K562 (cell line): Measurements from ENCODE around the gene STING1. TPM values are rescaled to one million over a fixed set of nuclear protein-coding genes. Genes with fewer than 3 reads are reported as not detected.

Experiments used
- AFF1 ChIP-seq, 2 experiments: fragments of 450-650 bp; IDR thresholded peaks; 2 replicates each; pipeline ENCODE4 v1.6.1; 2018; ENCODE audit warnings: mild to moderate bottlenecking in 2 of 2, low read depth in 1 of 2; ENCODE audit not compliant: partially characterized antibody in 2 of 2
- ATF3 ChIP-seq, 2 experiments: fragments of 450-650 bp in 1 of 2; sonication (generic) in 1 of 2; formaldehyde crosslinking in 1 of 2; IDR thresholded peaks in 1 of 2; conservative IDR thresholded peaks in 1 of 2; 2 replicates each; pipeline versions ENCODE4 v1.6.1 to v1.8.1; 2016 to 2023; ENCODE audit warnings: mild to moderate bottlenecking in 2 of 2, moderate library complexity in 2 of 2, inconsistent platforms in 1 of 2, missing genetic modification reagents in 1 of 2
- CBX3 ChIP-seq, 2 experiments: IDR thresholded peaks; 1 replicate in 1 of 2; 2 replicates in 1 of 2; pipeline ENCODE4 v1.6.1; 2012; ENCODE audit warnings: inconsistent platforms in 2 of 2, low read length in 2 of 2, borderline replicate concordance in 1 of 2, control low read depth in 1 of 2
- CTBP1 ChIP-seq: fragments of 450-650 bp; IDR thresholded peaks from 2 replicates; pipeline ENCODE4 v1.6.1; 2016; ENCODE audit warnings: borderline replicate concordance
- ELF1 ChIP-seq: fragments of 200-800 bp; sonication (Bioruptor generic); IDR thresholded peaks from 2 replicates; pipeline ENCODE4 v1.6.1; 2016; ENCODE audit warnings: missing genetic modification characterization, missing compliant biosample characterization
- FOSL1 ChIP-seq: fragments of 200-800 bp; sonication (Bioruptor generic); conservative IDR thresholded peaks from 2 replicates; pipeline ENCODE4 v1.6.1; 2016; ENCODE audit warnings: missing genetic modification characterization, missing compliant biosample characterization
- JUND ChIP-seq, 2 experiments: IDR thresholded peaks; 2 replicates in 1 of 2; 3 replicates in 1 of 2; pipeline ENCODE4 v1.6.1; 2011; ENCODE audit warnings: borderline replicate concordance in 2 of 2, low read depth in 2 of 2, low read length in 2 of 2, improper control_type of control experiment in 1 of 2, missing biosample characterization in 1 of 2, missing genetic modification characterization in 1 of 2, missing genetic modification reagents in 1 of 2
- MAFG ChIP-seq: fragments of 450-650 bp; conservative IDR thresholded peaks from 2 replicates; pipeline ENCODE4 v1.6.1; 2016; ENCODE audit warnings: missing genetic modification characterization, missing compliant biosample characterization
- NR0B1 ChIP-seq: fragments of 450-650 bp; IDR thresholded peaks from one replicate; pipeline ENCODE4 v1.6.1; 2018; ENCODE audit warnings: mild to moderate bottlenecking, moderate library complexity; ENCODE audit not compliant: partially characterized antibody
- RBM14 ChIP-seq: fragments of 200-400 bp; formaldehyde crosslinking; IDR thresholded peaks from 2 replicates; pipeline ENCODE4 v1.6.1; 2018; ENCODE audit warnings: low read depth, mild to moderate bottlenecking, low read length, moderate library complexity, borderline replicate concordance; ENCODE audit not compliant: insufficient read depth
- TAF1 ChIP-seq: IDR thresholded peaks from 2 replicates; pipeline ENCODE4 v1.6.1; 2011; ENCODE audit warnings: mild to moderate bottlenecking, low read length, moderate library complexity; ENCODE audit not compliant: insufficient read depth, control insufficient read depth, severe bottlenecking; ENCODE audit errors: extremely low read depth
- ZNF124 ChIP-seq: sonication (generic); formaldehyde crosslinking; IDR thresholded peaks from 2 replicates; pipeline ENCODE4 v1.8.1; 2022; ENCODE audit warnings: missing genetic modification reagents
- ZNF232 ChIP-seq: sonication (generic); formaldehyde crosslinking; IDR thresholded peaks from 2 replicates; pipeline ENCODE4 v1.8.0; 2022; ENCODE audit warnings: mild to moderate bottlenecking, missing genetic modification reagents
- ZNF764 ChIP-seq: fragments of 250-450 bp; sonication (Bioruptor Pico); IDR thresholded peaks from 2 replicates; pipeline ENCODE4 v1.4.0; 2020; ENCODE audit warnings: low read depth, mild to moderate bottlenecking, moderate library complexity
- polyA plus RNA-seq, 8 experiments: library from polyadenylated mRNA; depleted of rRNA in 4 of 8; stranded (reverse) in 5 of 8; unstranded in 3 of 8; fragments of >200 nt; fragmentation: Nextera tagmentation in 2 of 8; fragmentation: Illumina TruSeq in 1 of 8; extraction: Ambion mirVana in 2 of 8; extraction: Trizol in 1 of 8; gene quantifications; 2 replicates each; pipeline versions ENCODE4 v1.2.1 to v1.2.3, GENCODE V29; 2011 to 2014; ENCODE audit warnings: inconsistent platforms in 1 of 8, missing spikeins in 1 of 8
- total RNA-seq, 7 experiments: library from RNA; depleted of rRNA in 6 of 7; stranded (reverse); fragments of >200 nt in 6 of 7; fragmentation: Illumina TruSeq in 2 of 7; extraction: Trizol in 2 of 7; gene quantifications; 2 replicates each; pipeline versions ENCODE4 v1.2.1 to v1.2.3, GENCODE V29; 2011 to 2021; ENCODE audit warnings: low replicate concordance in 1 of 7
- TF ChIP-seq, protein P1 (sequence below): fragments of 250-450 bp; sonication (Bioruptor Pico); IDR thresholded peaks from 2 replicates; pipeline ENCODE4 v1.5.0; 2021
- TF ChIP-seq, protein P2 (sequence below): sonication (generic); IDR thresholded peaks from 2 replicates; pipeline ENCODE4 v1.6.1; 2016

Gene STING1
- total and polyA plus RNA-seq, 9 of the 15 experiments (the other 6 are each of a cell fraction or from before 2014, with no cell fraction given), result 20.8 to 69.1 (median 44.7) TPM

DNA sequence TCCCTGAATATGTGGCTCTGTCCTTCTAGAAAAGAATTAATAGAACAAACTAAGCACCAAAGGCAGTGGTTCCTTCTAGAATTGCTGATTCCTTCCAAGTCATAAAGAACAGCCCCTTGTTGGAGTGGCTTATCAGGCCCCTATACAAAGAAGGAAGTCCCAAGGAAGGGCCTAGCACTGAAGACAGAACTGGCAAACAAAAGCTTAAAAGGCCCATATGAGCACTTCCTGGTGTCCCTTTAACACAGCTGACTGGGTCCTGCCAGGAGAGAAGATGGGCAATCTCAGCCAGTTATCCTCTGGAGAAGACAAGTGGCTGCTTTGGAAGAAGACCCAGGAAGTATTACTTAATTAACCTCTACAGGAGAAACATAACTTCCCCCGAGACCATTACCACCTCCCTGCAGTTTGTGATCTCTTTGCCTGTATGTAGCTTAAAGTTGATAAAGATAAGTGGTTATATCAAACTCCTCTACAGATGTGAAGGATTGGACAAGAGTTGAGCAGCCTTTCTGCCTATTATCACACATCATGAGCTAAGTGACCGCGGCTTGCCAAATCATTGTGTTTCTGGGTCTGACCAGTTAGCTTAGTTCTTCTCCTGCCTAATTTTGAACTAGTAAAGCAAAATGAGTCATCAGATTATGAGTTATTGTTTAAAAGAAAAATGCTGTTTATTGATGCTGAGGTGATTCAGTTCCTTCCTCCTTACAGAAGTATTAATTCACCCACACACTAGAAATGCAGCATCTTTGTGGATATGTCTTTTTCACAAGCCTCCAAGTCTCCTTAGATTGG, 13.3 kb upstream of the STING1 start (continued):
- peak; percentile 60 for TF ChIP-seq MAFG (tag)
- TF ChIP-seq TAF1, result no peak
- TF ChIP-seq ELF1 (tag), result peak; percentile 81
- TF ChIP-seq, protein P1, sequence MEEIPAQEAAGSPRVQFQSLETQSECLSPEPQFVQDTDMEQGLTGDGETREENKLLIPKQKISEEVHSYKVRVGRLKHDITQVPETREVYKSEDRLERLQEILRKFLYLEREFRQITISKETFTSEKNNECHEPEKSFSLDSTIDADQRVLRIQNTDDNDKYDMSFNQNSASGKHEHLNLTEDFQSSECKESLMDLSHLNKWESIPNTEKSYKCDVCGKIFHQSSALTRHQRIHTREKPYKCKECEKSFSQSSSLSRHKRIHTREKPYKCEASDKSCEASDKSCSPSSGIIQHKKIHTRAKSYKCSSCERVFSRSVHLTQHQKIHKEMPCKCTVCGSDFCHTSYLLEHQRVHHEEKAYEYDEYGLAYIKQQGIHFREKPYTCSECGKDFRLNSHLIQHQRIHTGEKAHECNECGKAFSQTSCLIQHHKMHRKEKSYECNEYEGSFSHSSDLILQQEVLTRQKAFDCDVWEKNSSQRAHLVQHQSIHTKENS, result no peak
- 0 out of 2 replicates have a peak, but pooled peaks have one; percentile 28 for TF ChIP-seq CTBP1
- peak; percentile 65 for TF ChIP-seq ATF3 (IDR thresholded peaks at IDR 0.05)
- TF ChIP-seq ATF3 (CRISPR knock-in tag; conservative IDR thresholded peaks at IDR 0.05), result no peak
- TF ChIP-seq, protein P2, sequence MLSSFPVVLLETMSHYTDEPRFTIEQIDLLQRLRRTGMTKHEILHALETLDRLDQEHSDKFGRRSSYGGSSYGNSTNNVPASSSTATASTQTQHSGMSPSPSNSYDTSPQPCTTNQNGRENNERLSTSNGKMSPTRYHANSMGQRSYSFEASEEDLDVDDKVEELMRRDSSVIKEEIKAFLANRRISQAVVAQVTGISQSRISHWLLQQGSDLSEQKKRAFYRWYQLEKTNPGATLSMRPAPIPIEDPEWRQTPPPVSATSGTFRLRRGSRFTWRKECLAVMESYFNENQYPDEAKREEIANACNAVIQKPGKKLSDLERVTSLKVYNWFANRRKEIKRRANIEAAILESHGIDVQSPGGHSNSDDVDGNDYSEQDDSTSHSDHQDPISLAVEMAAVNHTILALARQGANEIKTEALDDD, result peak; percentile 99
- TF ChIP-seq ZNF124 (CRISPR knock-in tag), result no peak
- TF ChIP-seq JUND (IDR thresholded peaks at IDR 0.05; ENCODE audit: borderline replicate concordance, low read depth, low read length), result 0 out of 2 replicates have a peak, but pooled peaks have one; percentile 19
- TF ChIP-seq JUND (tag; IDR thresholded peaks at IDR 0.05; ENCODE audit: borderline replicate concordance, low read depth, low read length), result peak; percentile 52; the same call in 2 of the 3 replicates
- TF ChIP-seq FOSL1 (tag), result peak; percentile 75
- TF ChIP-seq NR0B1, result no peak
- TF ChIP-seq ZNF764, result no peak
- peak in 1 of 2 experiments; percentile 91 for TF ChIP-seq AFF1 (IDR thresholded peaks at IDR 0.05; ENCODE audit: low read depth in 1 of 2, partially characterized antibody in 2 of 2)
- no peak for TF ChIP-seq CBX3 (IDR thresholded peaks at IDR 0.05; ENCODE audit: borderline replicate concordance in 1 of 2, low read length in 2 of 2)
- no peak for TF ChIP-seq ZNF232 (CRISPR knock-in tag)
- TF ChIP-seq RBM14, result no peak
